Neural crest cell (in vitro differentiated cells): Measurements from ENCODE around the gene RAB6B. TPM values are rescaled to one million over a fixed set of nuclear protein-coding genes. Genes with fewer than 3 reads are reported as not detected.

Experiments
- DNase-seq: peaks from one replicate; pipeline ENCODE4 v3.0.0; 2021; ENCODE audit warnings: low read depth, mixed read lengths, low spot score
- H3K27ac Mint-ChIP-seq: one replicate; pipeline ENCODE4 v1.8.0; 2021; ENCODE audit warnings: mild to moderate bottlenecking, mixed read lengths; ENCODE audit not compliant: unreplicated experiment
- H3K27me3 Mint-ChIP-seq: 2 replicates; pipeline ENCODE4 v1.8.0; 2021; ENCODE audit warnings: low read depth, mild to moderate bottlenecking, mixed read lengths
- H3K36me3 Mint-ChIP-seq: 2 replicates; pipeline ENCODE4 v1.8.0; 2021; ENCODE audit warnings: low read depth, mild to moderate bottlenecking, mixed read lengths
- H3K4me1 Mint-ChIP-seq: 2 replicates; pipeline ENCODE4 v1.8.0; 2021; ENCODE audit warnings: mixed read lengths
- H3K4me3 Mint-ChIP-seq: one replicate; pipeline ENCODE4 v1.8.0; 2021; ENCODE audit warnings: mild to moderate bottlenecking, mixed read lengths
- H3K9me3 Mint-ChIP-seq: 2 replicates; pipeline ENCODE4 v1.8.0; 2021; ENCODE audit warnings: mixed read lengths
- total RNA-seq: library from RNA; stranded (reverse); gene quantifications from 2 replicates; pipeline ENCODE4 v1.2.1, GENCODE V29; 2021
- TF ChIP-seq, protein P1 (sequence below): fragments of 200-600 bp; sonication (generic); conservative IDR thresholded peaks from 2 replicates; pipeline ENCODE4 v1.5.0; 2021; ENCODE audit warnings: antibody characterized with exemption, mild to moderate bottlenecking

The RAB6B gene
- total RNA-seq, 1 donor from 2014 or later, result 15.5 TPM

- Mint-ChIP-seq H3K27me3 (no peaks in the 10 kb centered on the region), H3K9me3 (no peaks in the 10 kb centered on the region), H3K4me3 (no peak overlapping the region), H3K4me1 (no peaks in the 10 kb centered on the region), H3K27ac (no peak overlapping the region), H3K36me3 (no peaks in the 10 kb centered on the region)
- TF ChIP-seq, protein P1, sequence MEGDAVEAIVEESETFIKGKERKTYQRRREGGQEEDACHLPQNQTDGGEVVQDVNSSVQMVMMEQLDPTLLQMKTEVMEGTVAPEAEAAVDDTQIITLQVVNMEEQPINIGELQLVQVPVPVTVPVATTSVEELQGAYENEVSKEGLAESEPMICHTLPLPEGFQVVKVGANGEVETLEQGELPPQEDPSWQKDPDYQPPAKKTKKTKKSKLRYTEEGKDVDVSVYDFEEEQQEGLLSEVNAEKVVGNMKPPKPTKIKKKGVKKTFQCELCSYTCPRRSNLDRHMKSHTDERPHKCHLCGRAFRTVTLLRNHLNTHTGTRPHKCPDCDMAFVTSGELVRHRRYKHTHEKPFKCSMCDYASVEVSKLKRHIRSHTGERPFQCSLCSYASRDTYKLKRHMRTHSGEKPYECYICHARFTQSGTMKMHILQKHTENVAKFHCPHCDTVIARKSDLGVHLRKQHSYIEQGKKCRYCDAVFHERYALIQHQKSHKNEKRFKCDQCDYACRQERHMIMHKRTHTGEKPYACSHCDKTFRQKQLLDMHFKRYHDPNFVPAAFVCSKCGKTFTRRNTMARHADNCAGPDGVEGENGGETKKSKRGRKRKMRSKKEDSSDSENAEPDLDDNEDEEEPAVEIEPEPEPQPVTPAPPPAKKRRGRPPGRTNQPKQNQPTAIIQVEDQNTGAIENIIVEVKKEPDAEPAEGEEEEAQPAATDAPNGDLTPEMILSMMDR, result no peak
- DNase-seq, result no peak
Measured at GRCh38 chr3:133835418-133835743, 60.3 kb downstream of the RAB6B start.

GRCh38 chr3:133834621-133835417, 60.9 kb downstream of the RAB6B start:
- Mint-ChIP-seq H3K27ac (peak overlapping the region; percentile 58), H3K4me1 (no peaks in the 10 kb centered on the region), H3K4me3 (no peak overlapping the region), H3K36me3 (no peaks in the 10 kb centered on the region), H3K9me3 (no peaks in the 10 kb centered on the region), H3K27me3 (no peaks in the 10 kb centered on the region)
- TF ChIP-seq, protein P1, result no peak
- DNase-seq, result no peak

GRCh38 chr3:133833880-133834620, 61.6 kb downstream of the RAB6B start:
- H3K36me3 Mint-ChIP-seq, result no peaks in the 10 kb centered on the region
- no peaks in the 10 kb centered on the region for H3K9me3 Mint-ChIP-seq
- H3K4me1 Mint-ChIP-seq, result no peaks in the 10 kb centered on the region
- no peak overlapping the region for H3K4me3 Mint-ChIP-seq
- no peak for DNase-seq
- TF ChIP-seq, protein P1, result no peak
- H3K27ac Mint-ChIP-seq, result no peak overlapping the region
- H3K27me3 Mint-ChIP-seq, result no peaks in the 10 kb centered on the region

DNA sequence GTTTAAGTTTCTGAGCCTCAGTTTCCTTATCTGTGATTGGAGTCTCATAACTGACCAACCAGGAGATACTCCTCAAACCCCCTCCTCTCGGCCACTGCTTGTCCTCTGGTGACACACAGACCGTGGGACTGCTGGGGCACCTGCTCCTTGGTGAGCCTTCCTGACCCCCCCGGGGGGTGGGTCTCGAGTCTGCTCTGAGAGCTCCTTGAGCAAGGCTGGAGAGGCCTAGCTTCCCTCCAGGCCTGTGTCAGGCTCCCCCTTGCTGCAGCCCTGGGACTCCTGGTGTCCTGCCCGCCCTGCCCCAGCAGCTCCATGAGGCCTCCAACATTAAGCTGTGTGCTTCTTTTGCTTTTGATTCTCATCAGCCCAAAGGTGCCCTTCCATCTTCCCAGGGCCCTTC, 62.4 kb downstream of the RAB6B start:
- TF ChIP-seq, protein P1, result no peak
- no peaks in the 10 kb centered on the region for H3K9me3 Mint-ChIP-seq
- H3K4me1 Mint-ChIP-seq, result no peaks in the 10 kb centered on the region

DNA sequence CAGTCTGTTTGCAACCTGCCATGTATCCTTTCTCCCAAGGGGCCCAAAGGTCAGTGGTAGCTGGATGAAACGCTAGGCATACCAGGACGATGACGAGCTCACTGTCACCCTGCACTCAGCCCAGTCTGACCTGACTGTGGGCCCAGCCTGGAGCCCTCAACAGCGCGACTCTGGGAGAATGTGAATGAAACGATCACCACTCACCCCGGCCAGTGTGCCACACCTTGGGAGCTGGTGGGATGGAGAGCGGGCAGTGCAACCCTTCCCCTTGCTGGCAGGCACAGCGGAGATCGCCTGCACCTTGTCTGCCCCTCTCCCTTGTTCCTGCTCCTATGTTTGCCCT, 62.9 kb downstream of the RAB6B start:
- no peaks in the 10 kb centered on the region for H3K27me3 Mint-ChIP-seq
- no peaks in the 10 kb centered on the region for H3K9me3 Mint-ChIP-seq
- no peaks in the 10 kb centered on the region for H3K36me3 Mint-ChIP-seq
- no peak overlapping the region for H3K27ac Mint-ChIP-seq
- no peak for DNase-seq
- no peaks in the 10 kb centered on the region for H3K4me1 Mint-ChIP-seq
- H3K4me3 Mint-ChIP-seq, result no peak overlapping the region
- TF ChIP-seq, protein P1, result no peak

More for the DNA sequence above, 62.4 kb downstream of the RAB6B start:
- Mint-ChIP-seq H3K27me3 (no peaks in the 10 kb centered on the region), H3K4me3 (no peak overlapping the region), H3K27ac (peak overlapping the region; percentile 12), H3K36me3 (no peaks in the 10 kb centered on the region)
- no peak for DNase-seq
